Activated CD8-positive, alpha-beta memory T cell treated with anti-CD3 and anti-CD28 coated beads, Interleukin-2, amount 50 U/mL, for 24 hours (primary cell): Measurements from ENCODE around the gene PDCD6IP.
"Not testable (repeated sequence)": the region's sequence is repeated elsewhere in the genome, so short reads cannot be mapped to it uniquely, and the experiment has no call there.

Experiments
- DNase-seq: peaks from one replicate; pipeline ENCODE4 v3.0.0-alpha.2; 2020; ENCODE audit errors: extremely low read depth

Gene PDCD6IP

DNA sequence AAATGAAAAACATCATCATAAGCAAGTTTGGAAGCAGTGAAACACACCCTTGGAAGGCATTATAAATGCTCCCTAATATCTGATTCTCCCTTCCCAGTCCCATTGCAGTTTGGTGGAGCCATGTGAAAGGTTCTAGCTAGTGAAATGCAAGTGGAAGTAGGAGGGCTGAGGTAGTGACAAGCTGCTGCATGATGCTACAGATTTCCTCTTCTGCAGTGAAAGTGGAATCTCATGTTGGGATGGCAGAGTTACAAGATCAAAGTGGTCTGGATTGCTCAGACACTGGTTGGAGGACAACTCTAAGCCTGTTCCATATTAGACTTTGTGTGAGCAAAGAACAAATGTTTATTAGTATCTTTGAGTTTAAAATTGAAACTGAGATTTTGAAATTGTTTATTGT, 3.3 kb upstream of the PDCD6IP start:
- no peak for DNase-seq

DNA sequence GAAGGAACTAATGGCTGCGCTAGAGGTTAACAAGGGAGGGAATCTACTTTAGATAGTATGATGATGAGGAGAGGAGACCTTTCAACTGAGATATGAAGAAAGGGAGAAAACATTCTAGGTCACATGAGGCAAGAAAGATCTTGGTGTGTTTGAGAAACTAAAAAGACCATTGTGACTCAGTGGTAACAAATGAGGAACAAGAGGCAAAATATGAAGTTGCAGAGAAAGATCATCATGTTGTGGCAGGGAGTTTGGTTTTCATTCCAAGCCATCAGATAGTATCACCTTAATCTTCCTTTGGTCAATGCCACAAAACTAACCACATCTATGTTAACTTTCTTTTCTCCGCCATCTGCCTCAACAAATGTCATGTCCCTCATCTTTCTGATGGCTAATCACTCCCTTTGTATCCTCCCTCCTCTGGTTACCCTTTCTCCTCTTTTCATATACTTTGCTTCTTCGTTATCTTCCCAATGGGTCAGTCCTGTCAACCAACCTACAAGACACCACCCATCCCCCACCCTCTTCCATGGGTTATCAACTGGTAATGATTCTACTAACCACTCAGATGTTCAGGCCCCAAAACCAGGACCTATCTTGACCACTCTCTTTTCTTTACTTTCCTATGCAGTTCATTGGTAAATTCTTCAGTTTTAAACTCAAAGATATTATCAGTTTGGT, 2.4 kb upstream of the PDCD6IP start:
- no peak for DNase-seq

DNA sequence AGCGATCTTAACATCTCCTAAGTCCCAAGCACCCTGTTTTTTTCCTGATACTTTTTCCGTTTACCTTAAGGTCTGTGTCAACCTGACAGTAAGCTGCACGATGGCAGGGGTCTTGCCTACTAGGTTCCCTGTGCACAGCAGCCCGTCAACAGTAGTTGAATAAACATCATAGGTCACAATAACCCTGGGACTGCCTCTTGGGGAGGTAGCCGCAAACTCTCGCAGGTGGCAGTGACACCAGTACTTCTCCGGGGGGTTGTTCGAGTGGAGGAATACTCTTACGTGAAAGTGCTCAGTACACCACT, 365 bp upstream of the PDCD6IP start:
- DNase-seq: no peak

DNA sequence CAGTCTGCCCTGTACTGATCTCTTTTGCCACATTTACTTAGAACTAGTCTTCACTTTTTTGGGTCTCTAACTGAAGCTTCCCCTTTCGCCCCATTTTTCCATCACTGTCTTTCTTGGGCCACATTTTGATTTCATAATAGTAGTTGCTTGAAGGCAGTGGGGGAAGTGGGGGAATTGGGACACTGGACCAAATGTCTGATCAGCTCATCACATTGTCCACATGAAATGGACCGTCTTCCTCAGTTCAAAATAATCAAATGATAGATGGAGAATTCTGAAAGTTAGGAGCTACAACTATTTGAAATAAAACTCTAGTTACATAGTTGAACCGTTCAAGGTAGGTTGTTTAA, 747 bp downstream of the PDCD6IP start:
- no peak for DNase-seq

DNA sequence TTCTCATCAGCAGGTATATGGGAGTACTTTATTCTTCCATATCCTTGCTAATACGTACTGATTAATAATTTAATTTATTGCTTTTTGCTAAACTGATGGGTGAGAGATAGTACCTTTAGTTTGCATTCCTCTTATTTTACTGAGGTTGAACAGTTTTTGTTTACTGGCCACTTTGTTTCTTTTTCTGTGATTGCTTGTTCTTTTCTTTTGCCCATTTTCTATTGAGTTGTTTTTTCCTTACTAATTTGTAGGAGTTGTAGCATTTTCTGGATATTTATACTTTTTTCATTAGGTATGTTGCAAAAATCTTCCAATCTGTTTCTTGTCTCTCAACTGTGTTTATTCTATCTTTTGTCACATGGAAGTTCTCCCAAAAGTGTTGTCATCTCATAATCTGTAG, 4.8 kb downstream of the PDCD6IP start:
- DNase-seq: no peak

DNA sequence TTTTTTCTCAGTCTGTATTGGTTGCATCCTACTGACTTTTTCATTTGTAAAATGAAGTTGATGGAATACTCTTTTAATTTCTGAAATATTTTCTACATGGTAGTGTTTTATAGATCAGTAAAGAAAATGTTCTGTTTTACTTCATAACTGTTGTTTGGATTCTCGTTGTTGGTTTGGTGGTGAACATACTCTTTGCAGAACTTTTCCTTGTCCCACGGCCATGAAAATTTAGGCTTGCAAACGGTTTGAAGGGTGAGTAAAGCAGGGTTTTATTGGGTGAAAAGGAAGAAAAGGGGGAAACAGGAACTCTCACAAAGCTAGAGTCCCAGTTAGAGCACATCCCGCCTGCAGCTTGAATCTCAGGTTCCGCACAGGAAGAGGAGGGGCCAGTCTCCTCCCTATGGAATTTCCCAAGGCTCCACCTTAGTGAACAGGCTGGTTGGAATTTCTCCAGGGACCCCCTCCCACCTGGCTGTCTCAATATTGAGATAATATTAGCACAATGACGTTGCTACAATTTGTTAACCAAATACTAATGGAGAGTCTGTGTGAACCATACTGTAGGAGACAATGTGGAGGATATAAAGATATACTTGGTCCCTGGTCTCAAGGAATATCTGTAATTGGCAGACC, 5.6 kb downstream of the PDCD6IP start:
- DNase-seq: no peak

DNA sequence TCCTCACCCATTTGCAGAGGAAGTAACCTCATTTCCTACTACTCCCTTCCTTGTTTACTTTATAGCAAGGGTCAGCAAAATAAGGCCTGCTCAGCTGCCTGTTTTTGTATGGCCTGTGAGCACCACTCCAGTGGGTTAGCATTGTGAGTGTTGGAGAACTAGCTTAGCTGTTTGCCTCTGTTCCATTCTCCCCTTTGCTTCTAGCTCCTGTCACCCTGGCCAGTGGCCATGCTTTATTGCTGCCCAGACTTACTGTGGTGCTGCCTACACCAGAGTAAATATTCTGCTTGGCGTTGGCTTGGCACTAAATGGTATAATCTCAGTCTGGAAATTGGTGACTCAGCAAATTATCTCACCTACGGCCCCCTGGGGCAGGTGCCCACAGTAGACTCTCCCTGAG, 8.8 kb downstream of the PDCD6IP start:
- no peak for DNase-seq

DNA sequence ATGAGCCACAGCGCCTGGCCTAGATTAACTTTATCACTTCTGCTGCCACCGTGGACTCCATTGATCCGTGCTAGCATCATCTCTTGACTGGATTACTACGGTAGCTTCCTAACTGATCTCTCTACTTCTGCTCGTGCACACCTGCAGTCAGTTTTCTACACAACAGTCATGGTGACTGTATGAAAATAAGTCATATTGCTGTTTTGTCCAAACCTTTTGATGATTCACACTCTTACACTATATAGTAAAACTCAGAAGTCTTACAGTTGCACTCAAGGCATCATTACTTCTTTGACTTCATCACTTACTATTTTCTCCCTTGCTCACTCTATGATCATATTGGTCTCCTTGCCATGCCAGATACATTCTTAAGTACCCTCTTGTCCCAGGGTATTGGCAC, 10.1 kb downstream of the PDCD6IP start:
- no peak for DNase-seq

DNA sequence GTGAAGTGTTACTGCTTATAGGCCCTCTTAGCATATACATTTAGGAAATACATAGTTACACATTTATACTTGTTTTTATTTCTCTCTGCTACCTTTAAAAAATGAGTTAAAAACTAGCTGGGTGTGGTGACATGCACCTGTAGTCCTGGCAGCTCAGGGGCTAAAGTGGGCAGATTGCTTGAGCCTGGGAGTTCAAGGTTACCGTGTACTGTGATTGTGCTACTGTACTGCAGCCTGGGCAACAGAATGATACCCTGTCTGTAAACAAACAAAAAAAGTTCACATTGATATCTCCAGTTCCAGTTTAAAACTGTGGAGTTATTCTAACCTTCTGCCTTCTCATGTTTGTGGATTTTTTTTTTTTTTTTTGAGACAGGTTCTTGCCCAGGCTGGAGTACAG, 12.1 kb downstream of the PDCD6IP start:
- DNase-seq: no peak

DNA sequence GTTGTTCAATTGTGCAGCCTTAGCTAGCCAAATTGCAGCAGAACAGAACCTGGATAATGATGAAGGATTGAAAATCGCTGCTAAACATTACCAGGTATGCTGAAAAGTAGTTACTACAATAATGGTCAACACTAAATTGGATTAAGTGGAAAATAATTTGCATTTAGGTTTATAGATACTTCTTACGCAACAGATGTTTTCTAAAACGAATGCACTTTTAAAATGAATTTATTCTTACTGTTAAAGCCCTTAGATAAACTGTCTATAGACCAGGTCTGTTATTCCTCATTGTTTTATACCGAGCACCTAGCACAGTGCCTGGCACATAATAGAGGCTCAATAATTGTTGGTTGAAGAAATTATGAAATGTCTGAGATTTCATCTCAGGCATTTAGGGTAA, 23.6 kb downstream of the PDCD6IP start:
- DNase-seq: no peak

DNA sequence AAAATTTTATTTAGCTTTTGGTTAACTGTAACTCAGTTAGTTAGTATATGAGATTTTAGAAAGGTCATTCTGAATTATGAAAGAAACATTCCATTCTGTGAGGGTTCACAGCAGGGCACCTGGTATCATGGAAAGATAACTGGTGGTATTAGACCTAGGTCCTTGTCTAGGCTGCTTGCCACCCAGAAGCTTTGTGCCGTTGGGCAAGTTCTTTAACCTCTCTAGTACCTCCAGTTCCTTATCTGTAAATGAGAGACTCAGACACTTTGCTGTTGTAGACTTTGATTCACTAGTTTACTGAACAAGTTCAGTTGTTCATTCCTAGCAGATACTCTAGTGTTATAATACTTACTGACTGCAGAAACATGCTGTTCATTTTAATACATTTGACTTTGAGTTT, 25.4 kb downstream of the PDCD6IP start:
- no peak for DNase-seq

DNA sequence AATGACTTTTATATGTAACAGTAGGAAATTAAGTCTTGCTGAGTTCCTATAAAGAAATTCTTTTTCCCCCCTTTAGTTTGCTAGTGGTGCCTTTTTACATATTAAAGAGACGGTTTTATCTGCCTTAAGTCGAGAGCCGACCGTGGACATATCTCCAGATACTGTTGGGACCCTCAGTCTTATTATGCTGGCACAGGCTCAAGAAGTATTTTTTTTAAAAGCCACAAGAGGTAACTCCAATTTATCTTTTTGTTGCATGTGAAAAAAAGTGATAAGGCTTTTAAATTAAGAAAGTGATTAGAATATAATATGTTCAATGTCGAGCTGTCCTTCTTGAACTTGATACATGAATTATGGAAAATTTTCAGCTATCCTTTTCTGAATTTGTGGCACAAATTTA, 26.7 kb downstream of the PDCD6IP start:
- DNase-seq: no peak

DNA sequence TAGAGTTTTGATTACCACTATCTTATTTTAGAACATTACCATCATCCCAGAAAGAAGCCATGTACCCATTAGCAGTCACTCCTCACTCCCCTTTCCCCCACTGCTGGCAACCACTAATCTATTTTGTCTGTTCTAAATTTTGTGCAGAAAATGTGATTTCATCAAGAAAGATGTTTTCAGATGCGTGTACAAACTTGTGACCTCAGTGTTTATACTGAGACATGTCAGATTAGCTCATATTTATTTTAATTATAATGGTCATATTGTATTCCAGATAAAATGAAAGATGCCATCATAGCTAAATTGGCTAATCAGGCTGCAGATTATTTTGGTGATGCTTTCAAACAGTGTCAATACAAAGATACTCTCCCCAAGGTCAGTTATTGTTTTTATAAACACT, 27.8 kb downstream of the PDCD6IP start:
- no peak for DNase-seq

DNA sequence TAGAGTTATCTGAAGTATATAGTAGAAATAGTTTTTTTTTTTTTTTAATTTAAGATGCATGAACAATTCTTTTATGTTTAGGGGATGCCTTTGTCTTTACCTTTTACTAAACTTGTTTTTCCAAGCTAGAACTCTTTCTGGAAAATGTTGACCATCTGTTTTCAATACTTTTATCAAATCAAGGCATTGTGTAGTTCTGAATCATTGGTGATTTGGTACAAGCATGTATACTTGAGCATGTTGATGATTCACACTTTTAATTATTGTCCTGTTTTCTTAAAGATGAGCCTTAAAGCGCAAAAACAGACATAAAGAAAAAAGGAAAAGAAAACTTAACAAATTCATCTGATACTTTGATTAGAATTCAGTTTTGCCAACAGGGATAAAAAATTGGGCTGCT, 28.3 kb downstream of the PDCD6IP start:
- no peak for DNase-seq

DNA sequence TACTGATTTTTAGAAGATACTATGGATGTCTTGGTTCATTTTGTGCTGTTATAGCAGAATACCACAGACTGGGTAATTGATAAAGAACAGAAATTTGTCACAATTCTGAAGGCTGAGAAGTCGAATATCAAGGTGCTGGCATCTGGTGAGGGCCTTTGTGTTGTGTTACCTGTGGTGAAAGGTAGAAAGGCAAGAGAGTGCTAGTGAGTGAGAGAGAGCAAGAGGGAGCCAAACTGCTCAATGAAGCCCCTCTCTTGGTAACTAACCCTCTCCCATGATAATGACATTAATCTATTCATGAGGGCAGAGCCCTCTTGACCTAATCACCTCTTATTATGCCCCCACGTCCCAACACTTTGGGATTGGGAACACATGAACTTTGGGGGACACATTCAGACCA, 31.3 kb downstream of the PDCD6IP start:
- DNase-seq: no peak

DNA sequence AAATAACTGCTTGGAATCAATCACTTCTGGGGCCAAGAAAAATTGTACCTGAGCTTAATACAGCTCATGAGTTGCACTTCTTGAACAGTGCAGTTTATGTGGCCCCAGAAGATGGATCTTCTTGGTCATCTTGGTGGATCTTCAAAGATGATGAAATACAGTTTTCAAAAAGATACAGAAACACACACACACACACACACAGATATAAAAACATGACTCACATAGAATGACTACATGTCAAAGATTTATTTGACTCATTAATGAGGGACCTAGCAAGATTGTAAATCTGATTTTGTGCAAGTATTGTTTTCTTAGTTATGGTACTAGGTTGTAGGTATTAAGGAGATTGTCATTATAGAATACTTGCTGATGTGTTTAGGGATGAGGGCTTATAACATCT, 32.6 kb downstream of the PDCD6IP start:
- DNase-seq: no peak

DNA sequence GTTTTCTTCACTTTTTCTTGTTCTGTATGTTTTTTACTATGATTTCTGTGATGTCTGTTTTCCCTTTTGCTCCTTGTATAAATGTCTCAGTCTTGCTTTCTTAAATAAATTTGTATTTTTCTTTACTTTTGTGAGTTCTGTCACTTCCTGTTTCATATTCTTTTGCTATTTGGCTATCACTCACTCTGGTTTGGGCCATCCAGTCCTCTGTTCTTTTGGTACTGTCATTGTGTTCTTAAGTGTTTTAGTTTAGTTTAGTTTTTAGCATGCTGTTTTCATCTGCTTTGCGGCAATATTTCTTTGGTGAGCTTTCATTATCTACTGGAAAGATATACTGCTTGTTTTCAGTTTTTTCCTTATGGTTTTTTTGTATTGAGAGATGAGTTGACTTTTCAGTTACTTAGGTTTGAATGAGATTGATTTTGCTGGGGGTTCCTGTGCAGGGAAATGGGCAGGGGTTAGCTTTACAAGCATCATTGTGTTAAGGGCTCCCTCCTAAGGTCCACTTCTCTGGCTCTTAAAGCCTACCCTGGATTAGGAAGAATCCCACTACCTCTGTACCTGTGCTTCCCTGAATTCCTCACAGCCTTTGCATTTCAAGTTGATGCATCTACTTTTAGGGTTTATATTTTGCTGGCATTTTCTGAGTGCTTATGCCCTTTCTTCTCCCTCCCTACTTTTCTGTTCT, 35.1 kb downstream of the PDCD6IP start:
- no peak for DNase-seq

DNA sequence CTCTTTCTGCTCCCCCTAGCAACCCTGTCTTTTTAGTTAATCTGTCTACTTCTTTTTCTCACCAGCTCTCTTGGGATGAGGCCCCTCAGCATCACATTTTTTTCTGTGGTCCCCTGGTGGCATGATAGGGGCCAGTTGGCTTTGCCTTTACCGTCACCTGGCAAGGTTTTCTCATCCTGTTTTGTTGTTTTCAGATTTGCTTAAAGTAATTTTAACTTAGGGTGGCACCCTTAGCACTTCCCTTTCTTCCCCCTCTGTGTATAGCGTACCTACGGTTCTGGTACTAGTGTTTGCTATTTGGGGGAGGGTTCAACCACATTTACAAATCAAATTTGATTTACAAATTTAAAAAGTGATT, 35.6 kb downstream of the PDCD6IP start:
- no peak for DNase-seq

DNA sequence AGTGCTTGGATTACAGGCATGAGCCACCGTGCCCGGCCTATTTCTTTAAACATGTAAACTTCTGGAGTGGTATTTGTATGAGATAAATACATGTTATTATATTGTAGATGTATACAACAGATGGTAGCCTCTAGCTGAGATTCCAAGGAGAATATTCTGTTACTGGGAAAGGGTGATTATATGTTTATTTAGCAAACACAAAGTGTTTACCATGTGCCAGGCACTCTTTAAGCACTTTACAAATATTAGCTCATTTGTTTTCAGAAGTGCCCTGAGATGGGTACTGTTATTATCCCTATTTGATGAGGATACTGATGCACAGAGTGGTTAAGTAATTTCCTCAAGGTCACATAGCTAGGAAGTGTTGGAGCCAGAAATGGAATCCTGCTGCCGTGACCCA, 38.8 kb downstream of the PDCD6IP start:
- DNase-seq: not testable (repeated sequence)

DNA sequence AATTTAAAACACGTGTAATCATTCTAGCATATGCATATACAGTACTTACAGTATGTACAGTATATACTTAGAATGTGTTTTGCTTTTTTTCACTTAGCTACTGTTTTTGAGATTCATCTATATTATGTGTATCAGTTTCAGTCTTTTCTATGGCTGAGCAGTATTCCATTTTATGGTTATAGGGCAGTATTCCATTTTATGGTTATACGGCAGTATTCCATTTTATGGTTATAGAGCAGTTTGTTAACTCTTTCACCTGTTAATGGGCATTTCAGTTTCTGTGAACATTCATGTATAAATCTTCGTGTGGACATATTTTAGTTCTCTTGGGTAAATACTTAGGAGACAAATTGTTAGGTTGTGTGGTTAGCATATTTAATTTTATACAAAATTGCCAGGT, 40.9 kb downstream of the PDCD6IP start:
- no peak for DNase-seq

DNA sequence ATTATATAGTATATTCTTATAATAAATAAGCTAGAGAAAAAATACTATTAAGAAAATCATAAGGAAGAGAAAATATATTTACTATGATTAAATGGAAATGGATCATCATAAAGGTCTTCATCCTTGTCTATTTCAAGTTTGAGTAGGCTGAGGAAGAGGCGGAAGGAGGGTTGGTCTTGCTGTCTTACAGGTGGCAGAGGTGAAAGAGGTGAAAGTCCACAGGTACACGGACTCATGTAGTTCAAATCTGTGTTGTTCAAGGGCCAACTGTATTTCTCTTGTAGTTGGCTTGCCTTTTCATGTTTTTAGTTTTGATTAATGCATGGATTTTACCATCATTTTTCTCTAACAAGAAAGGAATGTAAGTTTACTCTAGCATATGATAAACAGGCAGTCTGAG, 41.7 kb downstream of the PDCD6IP start:
- no peak for DNase-seq

DNA sequence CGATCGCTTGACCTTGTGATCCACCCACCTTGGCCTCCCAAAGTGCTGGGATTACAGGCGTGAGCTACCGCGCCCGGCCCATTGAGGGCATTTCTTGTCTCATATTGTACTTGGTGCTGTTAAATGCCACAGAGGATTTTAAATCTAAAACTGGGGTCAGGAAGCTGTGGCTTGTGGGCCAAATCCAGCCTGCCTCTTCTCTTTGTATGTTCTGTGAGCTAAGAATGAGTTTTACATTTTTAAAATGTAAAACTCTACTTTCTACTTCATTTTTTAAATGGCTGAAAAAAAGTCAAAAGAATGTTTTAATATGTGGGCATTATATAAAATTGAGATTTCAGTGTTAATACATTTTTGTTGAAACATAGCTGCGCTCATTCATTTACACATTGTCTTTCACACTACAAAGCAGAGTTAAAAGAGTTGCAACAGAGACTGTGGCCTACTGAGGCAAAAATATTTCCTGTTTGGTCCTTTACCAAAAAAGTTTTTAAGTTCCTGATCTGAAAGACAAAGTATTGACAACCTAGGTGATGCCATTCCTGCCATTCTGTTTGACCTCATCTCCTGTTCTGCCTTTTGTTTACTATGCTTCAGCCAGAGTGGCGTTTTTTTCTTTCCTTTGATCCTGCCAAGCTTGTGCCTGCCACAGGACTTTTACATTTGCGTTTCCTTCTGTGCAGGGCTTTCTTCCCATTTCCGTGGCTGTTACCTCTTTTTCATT, 50.4 kb downstream of the PDCD6IP start:
- DNase-seq: no peak

DNA sequence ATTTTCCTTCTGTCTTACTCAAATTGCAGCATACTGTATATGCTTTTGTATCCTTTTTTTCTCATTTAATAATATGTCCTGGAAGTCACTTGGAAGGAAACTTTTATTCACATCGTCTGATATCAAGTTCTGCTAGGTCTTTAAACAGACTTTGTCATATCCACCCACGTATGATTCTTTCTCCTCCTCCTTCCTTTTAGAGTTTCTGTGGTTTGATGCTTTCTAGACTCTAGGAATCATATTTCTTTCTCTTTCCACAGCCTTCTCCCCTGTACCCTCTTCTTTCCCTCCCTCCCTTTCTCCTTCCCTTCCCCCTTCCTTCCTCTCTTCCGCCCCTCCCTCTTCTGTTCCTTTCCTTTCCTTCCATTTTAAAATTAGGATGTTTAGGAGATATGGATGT, 52.2 kb downstream of the PDCD6IP start:
- DNase-seq: not testable (repeated sequence)
